ENCODE measurements around the gene TM4SF4.

GRCh38 chr3:149511040-149511626 lies 36.6 kb downstream of the TM4SF4 start:
- TF ChIP-seq TSHZ1 (tag by site-specific recombination; IDR thresholded peaks at IDR 0.05; ENCODE audit: borderline replicate concordance): no peak
- TF ChIP-seq ZNF292 (tag by site-specific recombination; IDR thresholded peaks at IDR 0.05; ENCODE audit: borderline replicate concordance, low read depth): no peak
- TF ChIP-seq CTCF (tag by site-specific recombination; IDR thresholded peaks at IDR 0.05): no peak
- no peak for TF ChIP-seq ELK4 (IDR thresholded peaks at IDR 0.05; ENCODE audit: borderline replicate concordance, low read depth, low read length)
- TF ChIP-seq KLF16 (tag by site-specific recombination; IDR thresholded peaks at IDR 0.05): no peak
- TF ChIP-seq YY1 (tag by site-specific recombination; IDR thresholded peaks at IDR 0.05): no peak
- no peak for TF ChIP-seq MEIS1 (CRISPR knock-in tag; IDR thresholded peaks at IDR 0.05; ENCODE audit: borderline replicate concordance)
- no peak for TF ChIP-seq ZNF704 (tag by site-specific recombination; IDR thresholded peaks at IDR 0.05)
- TF ChIP-seq REPIN1 (tag by site-specific recombination; IDR thresholded peaks at IDR 0.05; ENCODE audit: low read depth): no peak
- TF ChIP-seq GLIS1 (tag by site-specific recombination; IDR thresholded peaks at IDR 0.05): no peak
